Common myeloid progenitor, CD34-positive (primary cell): Measurements from ENCODE around the gene MS4A6E.

Experiments used
- CTCF ChIA-PET: fragments of 350-600 bp; sonication (Branson Sonifier 250); formaldehyde crosslinking; loops from one replicate; lab custom pipeline; 2021; ENCODE audit warnings: antibody characterized with exemption; lab: Charles Lee
- POLR2A ChIA-PET: fragments of 350-600 bp; sonication (Branson Sonifier 250); formaldehyde crosslinking; loops from one replicate; lab custom pipeline; 2021; ENCODE audit warnings: antibody characterized with exemption; lab: Charles Lee
- DNase-seq, 3 donors: peaks; one replicate each; pipeline versions ENCODE4 v3.0.0 to v3.0.0-alpha.2; 2013
- H3K27ac ChIP-seq, 2 experiments: 1 replicate in 1 of 2; 2 replicates in 1 of 2; pipeline ENCODE4 v1.7.0; 2013; ENCODE audit warnings: inconsistent platforms in 2 of 2, low read length in 2 of 2, mild to moderate bottlenecking in 2 of 2, low read depth in 1 of 2, moderate library complexity in 1 of 2; ENCODE audit not compliant: severe bottlenecking in 2 of 2, insufficient read depth in 1 of 2, poor library complexity in 1 of 2
- H3K27me3 ChIP-seq, 5 experiments: replicated peaks in 2 of 5; 1 replicate in 3 of 5; 2 replicates in 2 of 5; pipeline versions ENCODE4 v1.6.1 to v1.7.0; 2013; ENCODE audit warnings: low read length in 4 of 5, mild to moderate bottlenecking in 2 of 5, moderate library complexity in 2 of 5, inconsistent platforms in 1 of 5; ENCODE audit not compliant: insufficient read depth in 5 of 5, control insufficient read depth in 4 of 5
- H3K36me3 ChIP-seq, 4 experiments: 1 replicate in 2 of 4; 2 replicates in 2 of 4; pipeline versions ENCODE4 v1.6.1 to v1.7.0; 2013; ENCODE audit warnings: low read length in 3 of 4, control low read depth in 1 of 4, mild to moderate bottlenecking in 1 of 4; ENCODE audit not compliant: control insufficient read depth in 4 of 4, insufficient read depth in 4 of 4
- H3K4me1 ChIP-seq, 4 experiments: 1 replicate in 3 of 4; 2 replicates in 1 of 4; pipeline versions ENCODE4 v1.6.1 to v1.7.1; 2013; ENCODE audit warnings: low read length in 3 of 4, mild to moderate bottlenecking in 3 of 4, control low read depth in 1 of 4, inconsistent platforms in 1 of 4, moderate library complexity in 1 of 4; ENCODE audit not compliant: control insufficient read depth in 4 of 4, insufficient read depth in 4 of 4; ENCODE audit errors: control extremely low read depth in 1 of 4
- H3K4me3 ChIP-seq, 7 experiments: 1 replicate in 4 of 7; 2 replicates in 3 of 7; pipeline versions ENCODE4 v1.5.1 to v1.7.0; 2013; ENCODE audit warnings: mild to moderate bottlenecking in 7 of 7, low read length in 6 of 7, moderate library complexity in 6 of 7, inconsistent platforms in 2 of 7, low read depth in 2 of 7, control low read depth in 1 of 7; ENCODE audit not compliant: insufficient read depth in 4 of 7, control insufficient read depth in 1 of 7; ENCODE audit errors: extremely low read depth in 1 of 7
- H3K9me3 ChIP-seq, 5 experiments: 1 replicate in 4 of 5; 2 replicates in 1 of 5; pipeline versions ENCODE4 v1.6.1 to v1.7.1; 2013; ENCODE audit warnings: low read length in 4 of 5, mild to moderate bottlenecking in 2 of 5, inconsistent platforms in 1 of 5, low read depth in 1 of 5, moderate library complexity in 1 of 5; ENCODE audit not compliant: control insufficient read depth in 4 of 5, insufficient read depth in 2 of 5; ENCODE audit errors: control extremely low read depth in 1 of 5
- WGBS: methylation state at CpG from one replicate; pipeline ENCODE4 v1.1.5; 2013; ENCODE audit not compliant: insufficient coverage; 5-methylcytosine and 5-hydroxymethylcytosine counted together

MS4A6E gene

GRCh38 chr11:60389279-60389910 lies 62.3 kb downstream of the MS4A6E start:
- Histone ChIP-seq H3K27ac (no peak overlapping the region), H3K9me3 (peaks cover 0 to 2% (median 0%) of the 10 kb centered on the region in 5 experiments), H3K27me3 (no peaks in the 10 kb centered on the region), H3K4me1 (peaks cover 0 to 24% (median 5%) of the 10 kb centered on the region in 4 experiments), H3K4me3 (peak overlapping the region in 1 of 7 experiments; percentile 1), H3K36me3 (peaks cover 0 to 4% (median 2%) of the 10 kb centered on the region in 4 experiments)
- DNase-seq, result peak in 2 of 3 donors; percentile 52 to 64
- 58% methylated on average over 3 of the region's 5 CpGs for WGBS
- POLR2A ChIA-PET, result no interaction called here
- CTCF ChIA-PET, result no interaction called here

- H3K27me3 ChIP-seq, result no peaks in the 10 kb centered on the region
- no peak overlapping the region for H3K27ac ChIP-seq
- peaks cover 0 to 2% (median 0%) of the 10 kb centered on the region in 5 experiments for H3K9me3 ChIP-seq
- ChIA-PET CTCF (interaction anchor here (1.4 to 3.5 kb wide), 2 partner anchors 16 to 27 kb away, joined by 4 to 14 read pairs; no protein-coding TSS in a partner anchor), POLR2A (interaction anchor here (0.6 kb wide), 1 partner anchor 111 kb away, joined by 3 read pairs; no protein-coding TSS in a partner anchor)
- H3K4me3 ChIP-seq, result no peak overlapping the region
- no peak for DNase-seq
- H3K36me3 ChIP-seq, result peaks cover 0 to 4% (median 2%) of the 10 kb centered on the region in 4 experiments
- H3K4me1 ChIP-seq, result peaks cover 0 to 24% (median 5%) of the 10 kb centered on the region in 4 experiments
Measured at GRCh38 chr11:60390419-60390818, 63.4 kb downstream of the MS4A6E start.
